Measurements from ENCODE around the gene BORCS6.

- TF ChIP-seq, protein P1, sequence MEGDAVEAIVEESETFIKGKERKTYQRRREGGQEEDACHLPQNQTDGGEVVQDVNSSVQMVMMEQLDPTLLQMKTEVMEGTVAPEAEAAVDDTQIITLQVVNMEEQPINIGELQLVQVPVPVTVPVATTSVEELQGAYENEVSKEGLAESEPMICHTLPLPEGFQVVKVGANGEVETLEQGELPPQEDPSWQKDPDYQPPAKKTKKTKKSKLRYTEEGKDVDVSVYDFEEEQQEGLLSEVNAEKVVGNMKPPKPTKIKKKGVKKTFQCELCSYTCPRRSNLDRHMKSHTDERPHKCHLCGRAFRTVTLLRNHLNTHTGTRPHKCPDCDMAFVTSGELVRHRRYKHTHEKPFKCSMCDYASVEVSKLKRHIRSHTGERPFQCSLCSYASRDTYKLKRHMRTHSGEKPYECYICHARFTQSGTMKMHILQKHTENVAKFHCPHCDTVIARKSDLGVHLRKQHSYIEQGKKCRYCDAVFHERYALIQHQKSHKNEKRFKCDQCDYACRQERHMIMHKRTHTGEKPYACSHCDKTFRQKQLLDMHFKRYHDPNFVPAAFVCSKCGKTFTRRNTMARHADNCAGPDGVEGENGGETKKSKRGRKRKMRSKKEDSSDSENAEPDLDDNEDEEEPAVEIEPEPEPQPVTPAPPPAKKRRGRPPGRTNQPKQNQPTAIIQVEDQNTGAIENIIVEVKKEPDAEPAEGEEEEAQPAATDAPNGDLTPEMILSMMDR (conservative IDR thresholded peaks at IDR 0.05 in 1 of 2, IDR thresholded peaks at IDR 0.05 in 1 of 2; ENCODE audit: extremely low read depth in 1 of 2, insufficient read depth in 1 of 2, low read depth in 1 of 2, low read length in 2 of 2): no peak
- no peak for TF ChIP-seq EZH2 (IDR thresholded peaks at IDR 0.05; ENCODE audit: borderline replicate concordance, low read length)
These were observed 49.6 kb downstream of the BORCS6 start for GRCh38 chr17:8140065-8141029.
